HG02798 (cell line): ENCODE results near the gene COL28A1.

Source experiments
- ATAC-seq: cut with Tn5 transposase; IDR thresholded peaks from one replicate; pipeline ENCODE4 v1.9.1; 2021; ENCODE audit warnings: mild to moderate bottlenecking; ENCODE audit not compliant: unreplicated experiment, poor library complexity

The COL28A1 gene

GRCh38 chr7:7522421-7522820 lies 13.3 kb downstream of the COL28A1 start:
- no peak for ATAC-seq

- ATAC-seq: no peak
Measured at GRCh38 chr7:7521259-7521658, 14.4 kb downstream of the COL28A1 start.

- ATAC-seq: no peak
Measured at GRCh38 chr7:7519528-7519927, 16.1 kb downstream of the COL28A1 start.

GRCh38 chr7:7519056-7519455 lies 16.6 kb downstream of the COL28A1 start:
- no peak for ATAC-seq

- ATAC-seq: no peak
Measured at GRCh38 chr7:7517754-7518153, 17.9 kb downstream of the COL28A1 start.

- no peak for ATAC-seq
Measured at GRCh38 chr7:7516662-7517061, 19.0 kb downstream of the COL28A1 start.

- no peak for ATAC-seq
Measured at GRCh38 chr7:7516156-7516555, 19.5 kb downstream of the COL28A1 start.

- no peak for ATAC-seq
Measured at GRCh38 chr7:7512861-7513597, 22.6 kb downstream of the COL28A1 start.

GRCh38 chr7:7510794-7511193 lies 24.9 kb downstream of the COL28A1 start:
- ATAC-seq: no peak

GRCh38 chr7:7505915-7506314 lies 29.8 kb downstream of the COL28A1 start:
- ATAC-seq: no peak

GRCh38 chr7:7504910-7505704 lies 30.6 kb downstream of the COL28A1 start:
- ATAC-seq: no peak

GRCh38 chr7:7499892-7500291 lies 35.8 kb downstream of the COL28A1 start:
- ATAC-seq: no peak

GRCh38 chr7:7498856-7499255 lies 36.8 kb downstream of the COL28A1 start:
- no peak for ATAC-seq

- no peak for ATAC-seq
Measured at GRCh38 chr7:7496311-7496710, 39.4 kb downstream of the COL28A1 start.

GRCh38 chr7:7495171-7495570 lies 40.5 kb downstream of the COL28A1 start:
- no peak for ATAC-seq

- ATAC-seq: no peak
Measured at GRCh38 chr7:7491044-7491443, 44.6 kb downstream of the COL28A1 start.

- no peak for ATAC-seq
Measured at GRCh38 chr7:7490003-7490402, 45.7 kb downstream of the COL28A1 start.

- ATAC-seq: no peak
Measured at GRCh38 chr7:7489546-7489945, 46.1 kb downstream of the COL28A1 start.

GRCh38 chr7:7486362-7486761 lies 49.3 kb downstream of the COL28A1 start:
- no peak for ATAC-seq

GRCh38 chr7:7484072-7484471 lies 51.6 kb downstream of the COL28A1 start:
- no peak for ATAC-seq

GRCh38 chr7:7481802-7482201 lies 53.9 kb downstream of the COL28A1 start:
- ATAC-seq: no peak
